Smooth muscle cell (in vitro differentiated cells): ENCODE measurements around the gene ARHGDIA. TPM values are rescaled to one million over a fixed set of nuclear protein-coding genes. Genes with fewer than 3 reads are reported as not detected.

Source experiments
- DNase-seq: peaks from one replicate; lab custom pipeline; 2025; ENCODE audit not compliant: unreplicated experiment; lab: John Stamatoyannopoulos, UW
- H2AFZ ChIP-seq: fragments of 200-600 bp; sonication (generic); 2 replicates; pipeline ENCODE4 v1.6.0; 2016; ENCODE audit warnings: antibody characterized with exemption, low read depth, mild to moderate bottlenecking
- H3F3A ChIP-seq: fragments of 200-600 bp; sonication (generic); 2 replicates; pipeline ENCODE4 v1.6.0; 2017; ENCODE audit warnings: antibody characterized with exemption, low read depth
- H3K27ac ChIP-seq: fragments of 200-600 bp; sonication (generic); 2 replicates; pipeline ENCODE4 v1.5.1; 2016; ENCODE audit warnings: low read depth, mild to moderate bottlenecking
- H3K27me3 ChIP-seq: fragments of 200-600 bp; sonication (generic); 2 replicates; pipeline ENCODE4 v1.6.1; 2016; ENCODE audit warnings: low read depth, mild to moderate bottlenecking
- H3K36me3 ChIP-seq: fragments of 200-600 bp; sonication (generic); 2 replicates; pipeline ENCODE4 v1.5.1; 2016; ENCODE audit warnings: low read depth
- H3K4me1 ChIP-seq: fragments of 200-600 bp; sonication (generic); 2 replicates; pipeline ENCODE4 v1.5.1; 2016; ENCODE audit warnings: low read depth
- H3K4me2 ChIP-seq: fragments of 200-600 bp; sonication (generic); 2 replicates; pipeline ENCODE4 v1.6.0; 2016; ENCODE audit warnings: mild to moderate bottlenecking
- H3K4me3 ChIP-seq: fragments of 200-600 bp; sonication (generic); 2 replicates; pipeline ENCODE4 v1.5.1; 2016; ENCODE audit warnings: mild to moderate bottlenecking
- H3K79me2 ChIP-seq: fragments of 200-600 bp; sonication (generic); 2 replicates; pipeline ENCODE4 v1.6.0; 2016; ENCODE audit warnings: low read depth, mild to moderate bottlenecking
- H3K9ac ChIP-seq: fragments of 200-600 bp; sonication (generic); 2 replicates; pipeline ENCODE4 v1.6.0; 2016; ENCODE audit warnings: low read depth
- H3K9me3 ChIP-seq: fragments of 200-600 bp; sonication (generic); replicated peaks from 2 replicates; pipeline ENCODE4 v1.5.1; 2016; ENCODE audit warnings: low read depth
- H4K20me1 ChIP-seq: fragments of 200-600 bp; sonication (generic); 2 replicates; pipeline ENCODE4 v1.6.0; 2016; ENCODE audit warnings: low read depth
- WGBS: methylation state at CpG from one replicate; pipeline ENCODE4 v1.1.7; 2016; ENCODE audit warnings: low lambda C conversion rate; 5-methylcytosine and 5-hydroxymethylcytosine counted together
- polyA plus RNA-seq: library from polyadenylated mRNA; unstranded; fragments of >200 nt; fragmentation: Nextera tagmentation; extraction: Ambion mirVana; gene quantifications from 2 replicates; pipeline ENCODE4 v1.2.1, GENCODE V29; 2016
- total RNA-seq: library from RNA; depleted of rRNA; stranded (reverse); fragments of >200 nt; gene quantifications from 2 replicates; pipeline ENCODE4 v1.2.3, GENCODE V29; 2014
- TF ChIP-seq, protein P1 (sequence below): fragments of 200-600 bp; sonication (generic); IDR thresholded peaks from 2 replicates; pipeline ENCODE4 v1.5.1; 2017; ENCODE audit warnings: borderline replicate concordance, mild to moderate bottlenecking, antibody characterized with exemption; ENCODE audit not compliant: insufficient read depth, poor library complexity, severe bottlenecking

Gene ARHGDIA
- total and polyA plus RNA-seq, 2 experiments from 2014 or later, result 256 to 360 TPM

DNA sequence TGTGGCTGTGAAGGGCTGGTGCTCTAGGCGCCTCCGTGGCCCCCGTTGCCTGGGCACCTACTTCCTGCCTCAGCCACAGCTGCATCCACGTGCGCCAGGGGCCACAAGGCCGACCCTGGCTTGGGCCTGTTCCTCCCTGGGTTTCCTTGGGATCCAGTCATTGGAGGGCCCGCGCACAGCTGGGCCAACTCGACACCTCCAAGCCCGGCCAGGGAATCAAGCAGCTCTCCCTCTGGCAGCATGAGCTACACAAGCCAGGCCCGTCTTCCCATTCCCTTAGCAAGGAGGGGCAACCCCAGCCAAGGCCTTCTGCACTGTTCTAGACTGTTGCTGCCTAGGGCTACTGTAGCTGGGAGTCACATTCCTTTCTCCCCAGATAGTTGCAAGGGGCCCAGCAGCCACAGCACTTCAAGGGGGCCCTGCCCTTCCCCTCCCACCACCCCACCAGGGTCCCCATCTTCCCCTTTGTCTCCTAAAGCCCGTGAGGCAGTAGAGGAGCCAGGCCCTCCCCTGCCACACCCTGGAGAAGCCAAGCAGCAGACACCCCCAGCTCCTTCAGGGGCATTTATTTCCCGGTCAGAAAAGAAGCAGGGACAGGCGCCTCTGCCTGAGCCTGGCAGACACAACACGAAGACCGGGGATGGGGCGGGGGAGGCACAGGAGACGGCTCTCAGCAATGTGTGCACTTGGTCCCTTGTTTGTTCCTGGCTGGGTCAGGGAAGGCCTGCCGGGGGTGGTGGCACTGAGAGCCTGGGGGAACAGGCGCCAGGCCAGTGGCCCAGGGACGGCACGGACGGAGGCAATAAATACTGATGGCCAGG is 3.8 kb downstream of the ARHGDIA start:
- Histone ChIP-seq H3K27ac (peak overlapping the region; percentile 78), H3K36me3 (no peaks in the 10 kb centered on the region), H3K27me3 (no peaks in the 10 kb centered on the region), H3K4me1 (peaks cover 39% of the 10 kb centered on the region), H3K9ac (no peak overlapping the region), H2AFZ (no peak overlapping the region), H3K79me2 (peaks cover 54% of the 10 kb centered on the region), H3K4me2 (peak overlapping the region; percentile 69), H3K4me3 (no peak overlapping the region), H3K9me3 (no peaks in the 10 kb centered on the region), H3F3A (peaks cover 52% of the 10 kb centered on the region), H4K20me1 (peaks cover 77% of the 10 kb centered on the region)
- DNase-seq, result no peak
- TF ChIP-seq, protein P1, sequence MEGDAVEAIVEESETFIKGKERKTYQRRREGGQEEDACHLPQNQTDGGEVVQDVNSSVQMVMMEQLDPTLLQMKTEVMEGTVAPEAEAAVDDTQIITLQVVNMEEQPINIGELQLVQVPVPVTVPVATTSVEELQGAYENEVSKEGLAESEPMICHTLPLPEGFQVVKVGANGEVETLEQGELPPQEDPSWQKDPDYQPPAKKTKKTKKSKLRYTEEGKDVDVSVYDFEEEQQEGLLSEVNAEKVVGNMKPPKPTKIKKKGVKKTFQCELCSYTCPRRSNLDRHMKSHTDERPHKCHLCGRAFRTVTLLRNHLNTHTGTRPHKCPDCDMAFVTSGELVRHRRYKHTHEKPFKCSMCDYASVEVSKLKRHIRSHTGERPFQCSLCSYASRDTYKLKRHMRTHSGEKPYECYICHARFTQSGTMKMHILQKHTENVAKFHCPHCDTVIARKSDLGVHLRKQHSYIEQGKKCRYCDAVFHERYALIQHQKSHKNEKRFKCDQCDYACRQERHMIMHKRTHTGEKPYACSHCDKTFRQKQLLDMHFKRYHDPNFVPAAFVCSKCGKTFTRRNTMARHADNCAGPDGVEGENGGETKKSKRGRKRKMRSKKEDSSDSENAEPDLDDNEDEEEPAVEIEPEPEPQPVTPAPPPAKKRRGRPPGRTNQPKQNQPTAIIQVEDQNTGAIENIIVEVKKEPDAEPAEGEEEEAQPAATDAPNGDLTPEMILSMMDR, result no peak
- 38% methylated on average over 20 of the region's 23 CpGs for WGBS

DNA sequence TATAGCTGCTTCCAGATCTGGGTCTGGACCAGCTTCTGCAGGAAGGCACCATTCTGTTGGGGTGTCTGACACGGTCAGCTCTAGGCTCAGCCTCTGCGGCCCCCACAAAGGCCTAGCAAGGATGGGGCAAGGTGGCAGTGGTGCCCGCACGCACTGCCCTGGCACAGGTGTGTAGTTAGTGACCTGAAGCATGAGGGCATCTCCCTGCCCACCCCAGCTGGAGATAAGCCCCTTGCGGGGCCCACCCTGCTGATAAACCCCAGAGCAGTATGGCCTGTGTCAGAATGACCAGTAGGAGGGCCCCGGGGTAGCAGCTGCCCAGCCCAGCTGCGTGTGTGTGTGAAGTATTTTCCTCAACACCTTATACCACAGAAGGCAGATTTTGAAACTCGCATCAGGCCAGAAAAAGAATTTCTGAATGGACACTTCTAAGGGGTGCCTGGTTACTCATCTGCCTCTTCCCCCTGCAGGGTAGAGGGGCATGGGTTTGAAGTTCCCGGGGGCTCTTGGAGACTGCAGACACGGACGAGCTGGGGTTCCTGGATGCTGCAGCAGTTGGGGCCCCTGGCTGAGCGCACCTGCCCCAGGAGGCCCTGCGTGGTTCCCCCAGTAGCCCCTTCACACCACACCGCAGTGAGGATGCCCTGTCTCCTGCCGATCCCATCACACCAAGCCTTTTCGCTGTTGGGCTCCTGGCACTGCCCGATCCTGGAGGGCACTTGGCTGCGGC is 4.5 kb downstream of the ARHGDIA start:
- Histone ChIP-seq H3K27me3 (no peaks in the 10 kb centered on the region), H4K20me1 (peaks cover 77% of the 10 kb centered on the region), H3K4me1 (peaks cover 38% of the 10 kb centered on the region), H2AFZ (no peak overlapping the region), H3F3A (peaks cover 50% of the 10 kb centered on the region), H3K4me3 (no peak overlapping the region), H3K9me3 (no peaks in the 10 kb centered on the region), H3K4me2 (peak overlapping the region; percentile 69), H3K36me3 (no peaks in the 10 kb centered on the region), H3K27ac (peak overlapping the region; percentile 78), H3K9ac (no peak overlapping the region), H3K79me2 (peaks cover 54% of the 10 kb centered on the region)
- DNase-seq, result no peak
- TF ChIP-seq, protein P1, result no peak
- 80% methylated on average over 18 of the region's 18 CpGs for WGBS

DNA sequence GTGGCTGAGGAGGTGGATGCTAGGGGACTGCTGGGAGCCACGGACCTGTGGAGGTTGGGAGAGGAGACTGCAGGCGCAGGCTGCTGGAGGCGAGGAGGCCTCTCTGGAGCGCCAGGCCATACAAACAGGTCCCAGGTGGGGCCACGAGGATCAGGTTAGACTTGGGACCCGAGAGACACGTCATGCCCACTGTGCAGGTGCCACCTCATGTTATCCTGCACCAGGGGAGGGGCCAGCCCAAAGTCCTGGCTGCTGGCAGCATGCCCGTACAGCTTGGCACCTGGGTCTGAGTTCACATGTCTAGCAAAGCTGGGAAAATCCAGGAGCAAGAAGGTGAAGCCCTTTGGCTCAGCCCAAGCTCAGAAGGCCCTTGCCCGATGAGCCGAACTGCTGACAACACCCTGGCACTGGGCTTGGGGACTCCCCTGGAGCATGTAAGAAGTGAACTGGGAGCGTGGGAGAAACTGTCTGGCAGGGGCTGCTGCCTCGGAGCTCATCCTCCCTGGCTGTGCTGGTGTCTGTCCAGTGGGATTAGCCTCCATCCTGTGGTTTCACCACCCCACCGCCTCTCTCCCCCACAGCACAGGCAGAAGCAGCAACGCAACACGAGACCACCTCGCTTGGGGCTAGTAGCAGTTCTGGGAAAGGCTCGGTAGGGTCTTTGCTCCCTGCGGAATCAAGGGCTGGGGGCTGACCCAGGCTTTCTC is 5.3 kb downstream of the ARHGDIA start:
- WGBS, result 62% methylated on average over 18 of the region's 18 CpGs
- TF ChIP-seq, protein P1, result no peak
- peaks cover 77% of the 10 kb centered on the region for H4K20me1 ChIP-seq
- no peak overlapping the region for H2AFZ ChIP-seq
- H3K36me3 ChIP-seq, result no peaks in the 10 kb centered on the region
- peak overlapping the region; percentile 8 for H3K27ac ChIP-seq
- peaks cover 47% of the 10 kb centered on the region for H3F3A ChIP-seq
- no peak overlapping the region for H3K4me3 ChIP-seq
- peaks cover 53% of the 10 kb centered on the region for H3K79me2 ChIP-seq
- H3K27me3 ChIP-seq, result no peaks in the 10 kb centered on the region
- no peaks in the 10 kb centered on the region for H3K9me3 ChIP-seq
- no peak overlapping the region for H3K9ac ChIP-seq
- peaks cover 38% of the 10 kb centered on the region for H3K4me1 ChIP-seq
- H3K4me2 ChIP-seq, result peak overlapping the region; percentile 42
- no peak for DNase-seq
